ENCODE results near the gene INSC.

The INSC gene

DNA sequence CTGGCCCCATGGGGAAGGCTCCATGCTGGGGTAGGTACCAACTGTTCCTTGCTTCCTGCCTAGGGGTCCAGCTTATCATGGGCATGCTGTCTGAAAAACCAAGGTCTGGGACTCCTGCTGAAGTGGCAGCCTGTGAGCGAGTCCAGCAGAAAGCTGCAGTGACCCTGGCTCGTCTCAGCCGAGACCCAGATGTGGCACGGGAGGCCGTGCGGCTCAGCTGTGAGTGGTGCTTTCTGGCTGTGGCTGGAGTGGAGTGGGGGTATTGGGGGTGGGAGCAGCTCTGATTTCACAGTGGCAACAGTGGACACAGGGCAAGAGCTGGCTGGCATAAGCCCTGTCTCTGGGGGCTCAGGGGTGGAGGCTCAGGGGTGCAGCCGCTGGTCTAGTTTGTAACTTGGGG lies 124.1 kb downstream of the INSC start:
- POLR2A ChIA-PET, result no interaction called here

DNA sequence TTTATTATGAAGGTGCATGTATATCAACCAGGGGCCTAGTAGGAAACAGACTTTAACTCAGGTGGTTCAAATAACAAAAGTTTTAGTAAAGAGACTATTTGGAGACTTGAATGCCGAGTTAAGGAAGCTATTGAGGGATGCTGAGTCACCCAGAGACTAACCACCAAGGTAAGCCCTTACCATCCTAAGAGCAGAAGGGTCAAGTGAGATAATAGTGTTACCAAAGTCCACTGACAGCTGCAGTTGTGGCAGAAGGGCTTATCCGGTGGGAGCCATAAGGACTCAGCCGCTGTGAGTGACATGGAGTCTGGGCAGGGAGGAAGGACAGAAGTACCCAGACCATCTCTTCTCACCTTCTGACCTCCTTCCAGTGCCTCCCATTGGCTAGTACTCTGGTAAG lies 134.0 kb downstream of the INSC start:
- CTCF ChIA-PET, result interaction anchor here (2.2 to 3.6 kb wide), 2 partner anchors 9 to 12 kb away, joined by 6 to 10 read pairs; no protein-coding TSS in a partner anchor
- POLR2A ChIA-PET, result no interaction called here
- TF ChIP-seq CTCF (IDR thresholded peaks at IDR 0.05; ENCODE audit: control extremely low read depth, extremely low read depth, low read depth, missing control alignments), result no peak
- DNase-seq (ENCODE audit: extremely low spot score), result no peak

More for the DNA sequence above, 124.1 kb downstream of the INSC start:
- DNase-seq (ENCODE audit: extremely low spot score), result no peak
- no peak for TF ChIP-seq CTCF (IDR thresholded peaks at IDR 0.05; ENCODE audit: control extremely low read depth, extremely low read depth, low read depth, missing control alignments)
- CTCF ChIA-PET, result interaction anchor here (1.4 to 1.9 kb wide), 2 partner anchors 12 to 25 kb away, joined by 3 to 5 read pairs; no protein-coding TSS in a partner anchor

- DNase-seq (ENCODE audit: extremely low spot score), result no peak
These were observed 143.9 kb downstream of the INSC start for GRCh38 chr11:15258433-15259165.

DNA sequence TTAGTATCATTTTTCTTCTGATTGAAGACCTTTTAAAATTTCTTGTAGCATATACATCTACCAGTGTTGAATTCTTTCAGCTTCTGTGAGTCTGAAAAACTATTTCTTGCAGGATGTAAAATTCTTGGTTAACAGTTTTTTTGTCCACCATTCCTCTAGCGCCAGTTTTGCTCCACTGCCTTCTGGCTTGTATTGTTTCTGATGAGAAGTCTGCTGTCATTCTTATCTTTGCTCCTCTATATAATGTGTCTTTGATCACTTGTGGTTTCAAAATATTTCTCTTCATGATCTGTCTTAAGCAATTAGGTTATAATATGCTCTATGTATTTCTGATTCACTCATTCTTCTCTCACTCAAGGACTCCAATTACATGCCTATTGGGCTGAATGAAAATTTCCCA lies 152.3 kb downstream of the INSC start:
- CTCF ChIA-PET, result no interaction called here
- DNase-seq (ENCODE audit: extremely low spot score), result no peak

More at GRCh38 chr11:15258433-15259165, 143.9 kb downstream of the INSC start:
- no peak for TF ChIP-seq CTCF (IDR thresholded peaks at IDR 0.05; ENCODE audit: control extremely low read depth, extremely low read depth, low read depth, missing control alignments)
- POLR2A ChIA-PET, result no interaction called here
- CTCF ChIA-PET, result interaction anchor here (1.2 kb wide), 1 partner anchor 11 kb away, joined by 6 read pairs; no protein-coding TSS in a partner anchor

GRCh38 chr11:15268598-15268997 lies 153.9 kb downstream of the INSC start:
- ChIA-PET CTCF (no interaction called here), POLR2A (no interaction called here)
- no peak for TF ChIP-seq CTCF (IDR thresholded peaks at IDR 0.05; ENCODE audit: control extremely low read depth, extremely low read depth, low read depth, missing control alignments)
- no peak for DNase-seq (ENCODE audit: extremely low spot score)

More for the DNA sequence above, 152.3 kb downstream of the INSC start:
- POLR2A ChIA-PET, result no interaction called here
- TF ChIP-seq CTCF (IDR thresholded peaks at IDR 0.05; ENCODE audit: control extremely low read depth, extremely low read depth, low read depth, missing control alignments), result no peak

GRCh38 chr11:15275141-15275540 lies 160.4 kb downstream of the INSC start:
- CTCF ChIA-PET, result no interaction called here
- POLR2A ChIA-PET, result no interaction called here
- no peak for DNase-seq (ENCODE audit: extremely low spot score)
- no peak for TF ChIP-seq CTCF (IDR thresholded peaks at IDR 0.05; ENCODE audit: control extremely low read depth, extremely low read depth, low read depth, missing control alignments)
